HG02610 (cell line): Measurements from ENCODE around the gene KRTAP12-4.
"Not testable (repeated sequence)": the region's sequence is repeated elsewhere in the genome, so short reads cannot be mapped to it uniquely, and the experiment has no call there.

Source experiments
- ATAC-seq: cut with Tn5 transposase; IDR thresholded peaks from one replicate; pipeline ENCODE4 v1.9.1; 2021; ENCODE audit warnings: mild to moderate bottlenecking, moderate library complexity; ENCODE audit not compliant: unreplicated experiment

Gene KRTAP12-4

GRCh38 chr21:44654576-44655175 lies at the start of gene KRTAP12-4:
Gene KRTAP12-4, minus strand, starts transcription at chr21:44654659. Its CDS starts 45 bp downstream, at chr21:44654614.
- no peak for ATAC-seq

- ATAC-seq, result no peak
Observed at GRCh38 chr21:44703731-44704635, 49.5 kb upstream of the KRTAP12-4 start.

- no peak for ATAC-seq
Observed at GRCh38 chr21:44702973-44703730, 48.7 kb upstream of the KRTAP12-4 start.

GRCh38 chr21:44702111-44702972 lies 47.9 kb upstream of the KRTAP12-4 start:
- ATAC-seq, result no peak

GRCh38 chr21:44701541-44701940 lies 47.1 kb upstream of the KRTAP12-4 start:
- no peak for ATAC-seq

GRCh38 chr21:44701023-44701400 lies 46.6 kb upstream of the KRTAP12-4 start:
- ATAC-seq, result no peak

GRCh38 chr21:44700101-44701022 lies 45.9 kb upstream of the KRTAP12-4 start:
- no peak for ATAC-seq

- no peak for ATAC-seq
Observed at GRCh38 chr21:44699502-44700001, 45.1 kb upstream of the KRTAP12-4 start.

GRCh38 chr21:44697811-44698734 lies 43.6 kb upstream of the KRTAP12-4 start:
- no peak for ATAC-seq

GRCh38 chr21:44697172-44697810 lies 42.8 kb upstream of the KRTAP12-4 start, which contains the start of gene KRTAP10-12:
Gene KRTAP10-12, plus strand, starts transcription at chr21:44697172. Its CDS starts 30 bp downstream, at chr21:44697202.
- not testable (repeated sequence) for ATAC-seq

- ATAC-seq, result no peak
Observed at GRCh38 chr21:44696572-44696971, 42.1 kb upstream of the KRTAP12-4 start.

- ATAC-seq, result no peak
Observed at GRCh38 chr21:44695641-44696040, 41.2 kb upstream of the KRTAP12-4 start.

GRCh38 chr21:44695184-44695583 lies 40.7 kb upstream of the KRTAP12-4 start:
- ATAC-seq, result no peak

GRCh38 chr21:44694776-44695175 lies 40.3 kb upstream of the KRTAP12-4 start:
- no peak for ATAC-seq

- ATAC-seq, result no peak
Observed at GRCh38 chr21:44692798-44693512, 38.5 kb upstream of the KRTAP12-4 start.

- no peak for ATAC-seq
Observed at GRCh38 chr21:44691686-44692085, 37.2 kb upstream of the KRTAP12-4 start.

GRCh38 chr21:44689740-44690139 lies 35.3 kb upstream of the KRTAP12-4 start:
- not testable (repeated sequence) for ATAC-seq
